GM23338 (cell line): Measurements from ENCODE around the gene KCNT1. TPM values are rescaled to one million over a fixed set of nuclear protein-coding genes. Genes with fewer than 3 reads are reported as not detected.

Experiments used
- ATAC-seq: fragments of 200-7000 bp; cut with Tn5 transposase; 3 replicates; pipeline ENCODE4 v1.9.1; 2020
- DNase-seq: peaks from one replicate; pipeline ENCODE4 v3.0.0-alpha.2; 2015; ENCODE audit warnings: low spot score
- H2AFZ ChIP-seq: fragments of 200-600 bp; sonication (generic); 2 replicates; pipeline ENCODE4 v1.8.0; 2016; ENCODE audit warnings: antibody characterized with exemption, mild to moderate bottlenecking, moderate library complexity
- H3F3A ChIP-seq: fragments of 200-600 bp; sonication (generic); replicated peaks from 2 replicates; pipeline ENCODE4 v1.8.0; 2017; ENCODE audit warnings: antibody characterized with exemption, mixed run types, low read depth
- H3K27ac ChIP-seq: fragments of 200-600 bp; sonication (generic); 2 replicates; pipeline ENCODE4 v1.6.1; 2016; ENCODE audit warnings: low read depth
- H3K27me3 ChIP-seq: fragments of 200-600 bp; sonication (generic); 2 replicates; pipeline ENCODE4 v1.8.0; 2016; ENCODE audit warnings: mild to moderate bottlenecking, mixed run types, moderate library complexity; ENCODE audit not compliant: insufficient read depth
- H3K36me3 ChIP-seq: fragments of 200-600 bp; sonication (generic); 2 replicates; pipeline ENCODE4 v1.8.0; 2016; ENCODE audit warnings: mild to moderate bottlenecking; ENCODE audit not compliant: insufficient read depth
- H3K4me1 ChIP-seq: fragments of 200-600 bp; sonication (generic); 2 replicates; pipeline ENCODE4 v1.8.0; 2016; ENCODE audit warnings: mild to moderate bottlenecking, moderate library complexity; ENCODE audit not compliant: insufficient read depth
- H3K4me2 ChIP-seq: fragments of 200-600 bp; sonication (generic); 2 replicates; pipeline ENCODE4 v1.7.1; 2017; ENCODE audit warnings: mixed run types
- H3K4me3 ChIP-seq: fragments of 200-600 bp; sonication (generic); 2 replicates; pipeline ENCODE4 v1.6.1; 2016; ENCODE audit warnings: mixed run types
- H3K79me2 ChIP-seq: fragments of 200-600 bp; sonication (generic); replicated peaks from 2 replicates; pipeline ENCODE4 v1.8.0; 2017; ENCODE audit warnings: mild to moderate bottlenecking; ENCODE audit not compliant: insufficient read depth
- H3K9me2 ChIP-seq: fragments of 200-600 bp; sonication (generic); 2 replicates; pipeline ENCODE4 v1.8.0; 2017; ENCODE audit not compliant: insufficient read depth
- H4K20me1 ChIP-seq: fragments of 200-600 bp; sonication (generic); replicated peaks from 2 replicates; pipeline ENCODE4 v1.8.0; 2017; ENCODE audit warnings: mild to moderate bottlenecking; ENCODE audit not compliant: insufficient read depth
- H3K27ac Mint-ChIP-seq: 2 replicates; pipeline ENCODE4 v1.8.0; 2020; ENCODE audit warnings: inconsistent platforms, mild to moderate bottlenecking, moderate library complexity, mixed read lengths
- H3K27me3 Mint-ChIP-seq: 3 replicates; pipeline ENCODE4 v1.8.0; 2022; ENCODE audit warnings: low read depth, mild to moderate bottlenecking, moderate library complexity, mixed read lengths, inconsistent platforms; ENCODE audit not compliant: insufficient read depth, poor library complexity
- H3K36me3 Mint-ChIP-seq: 3 replicates; pipeline ENCODE4 v1.8.0; 2021; ENCODE audit warnings: low read depth, mild to moderate bottlenecking, inconsistent platforms, moderate library complexity, mixed read lengths
- H3K4me1 Mint-ChIP-seq: 3 replicates; pipeline ENCODE4 v1.8.0; 2020; ENCODE audit warnings: mild to moderate bottlenecking, inconsistent platforms, mixed read lengths
- H3K4me3 Mint-ChIP-seq: 3 replicates; pipeline ENCODE4 v1.8.0; 2021; ENCODE audit warnings: moderate library complexity, mild to moderate bottlenecking, inconsistent platforms, mixed read lengths
- H3K9me3 Mint-ChIP-seq: 3 replicates; pipeline ENCODE4 v1.8.0; 2020; ENCODE audit warnings: moderate library complexity, mild to moderate bottlenecking, inconsistent platforms, mixed read lengths
- CREB1 ChIP-seq: fragments of 250-450 bp; sonication (Bioruptor Pico); IDR thresholded peaks from 2 replicates; pipeline ENCODE4 v1.5.0; 2020; ENCODE audit warnings: low read depth, mild to moderate bottlenecking, moderate library complexity
- CTCF ChIP-seq, 2 experiments: fragments of 200-600 bp in 1 of 2; sonication (generic) in 1 of 2; conservative IDR thresholded peaks; 2 replicates each; pipeline versions ENCODE4 v1.5.1 to v1.6.1; 2016 to 2017; ENCODE audit warnings: antibody characterized with exemption in 2 of 2, low read depth in 2 of 2, mild to moderate bottlenecking in 2 of 2, moderate library complexity in 1 of 2
- ETS1 ChIP-seq: IDR thresholded peaks from 2 replicates; pipeline ENCODE4 v1.6.1; 2016; ENCODE audit warnings: antibody characterized with exemption
- EZH2 ChIP-seq: fragments of 200-600 bp; sonication (generic); IDR thresholded peaks from one replicate; pipeline ENCODE4 v1.8.0; 2017; ENCODE audit warnings: antibody characterized with exemption, mild to moderate bottlenecking, low read depth; ENCODE audit not compliant: unreplicated experiment
- JUNB ChIP-seq: IDR thresholded peaks from one replicate; pipeline ENCODE4 v1.6.1; 2016; ENCODE audit warnings: antibody characterized with exemption; ENCODE audit not compliant: unreplicated experiment
- NANOG ChIP-seq: IDR thresholded peaks from 2 replicates; pipeline ENCODE4 v1.6.1; 2016; ENCODE audit warnings: antibody characterized with exemption, borderline replicate concordance
- POLR2AphosphoS5 ChIP-seq: IDR thresholded peaks from 2 replicates; pipeline ENCODE4 v1.6.1; 2016; ENCODE audit warnings: antibody characterized with exemption, low read depth
- REST ChIP-seq: IDR thresholded peaks from one replicate; pipeline ENCODE4 v1.6.1; 2018; ENCODE audit warnings: antibody characterized with exemption; ENCODE audit not compliant: unreplicated experiment
- STAT1 ChIP-seq: IDR thresholded peaks from one replicate; pipeline ENCODE4 v1.6.1; 2016; ENCODE audit warnings: antibody characterized with exemption; ENCODE audit not compliant: unreplicated experiment
- ZNF114 ChIP-seq: fragments of 250-450 bp; sonication (Bioruptor Pico); IDR thresholded peaks from 2 replicates; pipeline ENCODE4 v1.5.0; 2020; ENCODE audit warnings: mild to moderate bottlenecking, moderate library complexity
- ZNF331 ChIP-seq: fragments of 250-450 bp; sonication (Bioruptor Pico); IDR thresholded peaks from 2 replicates; pipeline ENCODE4 v1.5.0; 2020; ENCODE audit warnings: low read depth, mild to moderate bottlenecking, moderate library complexity
- ZNF462 ChIP-seq: fragments of 250-450 bp; sonication (Bioruptor Pico); IDR thresholded peaks from 2 replicates; pipeline ENCODE4 v1.5.0; 2020; ENCODE audit warnings: mild to moderate bottlenecking, moderate library complexity
- polyA plus RNA-seq: library from polyadenylated mRNA; unstranded; fragments of >200 nt; fragmentation: Nextera tagmentation; extraction: Ambion mirVana; gene quantifications from 2 replicates; pipeline ENCODE4 v1.2.1, GENCODE V29; 2016
- total RNA-seq: library from RNA; depleted of rRNA; stranded (reverse); fragments of >200 nt; shearing (Covaris generic); gene quantifications from 2 replicates; pipeline ENCODE4 v1.2.3, GENCODE V29; 2014

The KCNT1 gene
- total and polyA plus RNA-seq, 2 experiments from 2014 or later = 0.05 to 0.28 TPM

- no peak for TF ChIP-seq ZNF462 (CRISPR knock-in tag)
- TF ChIP-seq ZNF331 (CRISPR knock-in tag) = no peak
Observed at GRCh38 chr9:135825435-135826187, 123.6 kb downstream of the KCNT1 start (continued).

- no peak overlapping the region for H3K4me3 Mint-ChIP-seq
- H3K27ac Mint-ChIP-seq = no peak overlapping the region
- H3K27me3 Mint-ChIP-seq = peaks cover 5% of the 10 kb centered on the region
- Histone ChIP-seq H3F3A (no peaks in the 10 kb centered on the region), H3K36me3 (no peaks in the 10 kb centered on the region; the same call in 1 of the 2 replicates), H4K20me1 (peaks cover 23% of the 10 kb centered on the region; the same call in 1 of the 2 replicates), H3K79me2 (peaks cover 57% of the 10 kb centered on the region), H3K27me3 (no peaks in the 10 kb centered on the region), H3K4me2 (no peak overlapping the region), H3K4me3 (no peak overlapping the region), H3K27ac (no peak overlapping the region), H3K4me1 (no peaks in the 10 kb centered on the region), H3K9me2 (no peaks in the 10 kb centered on the region), H2AFZ (no peak overlapping the region)
- peaks cover 51% of the 10 kb centered on the region for H3K36me3 Mint-ChIP-seq
- no peaks in the 10 kb centered on the region for H3K4me1 Mint-ChIP-seq
- DNase-seq = no peak
- no peak for ATAC-seq
- 0 out of 3 replicates have a peak, but pooled peaks cover 4% of the 10 kb centered on the region for H3K9me3 Mint-ChIP-seq
- no peak for TF ChIP-seq CTCF (conservative IDR thresholded peaks at IDR 0.05; ENCODE audit: low read depth in 2 of 2)
- TF ChIP-seq REST = no peak
- no peak for TF ChIP-seq ETS1
- TF ChIP-seq STAT1 = no peak
- TF ChIP-seq JUNB = no peak
- no peak for TF ChIP-seq POLR2AphosphoS5
- no peak for TF ChIP-seq ZNF331 (CRISPR knock-in tag)
- no peak for TF ChIP-seq CREB1 (CRISPR knock-in tag)
- TF ChIP-seq EZH2 = no peak
- TF ChIP-seq ZNF114 (CRISPR knock-in tag) = no peak
- TF ChIP-seq NANOG = no peak
Observed at GRCh38 chr9:135826188-135826545, 124.2 kb downstream of the KCNT1 start.
